ENCODE results near the gene SGK2.

Gene SGK2

DNA sequence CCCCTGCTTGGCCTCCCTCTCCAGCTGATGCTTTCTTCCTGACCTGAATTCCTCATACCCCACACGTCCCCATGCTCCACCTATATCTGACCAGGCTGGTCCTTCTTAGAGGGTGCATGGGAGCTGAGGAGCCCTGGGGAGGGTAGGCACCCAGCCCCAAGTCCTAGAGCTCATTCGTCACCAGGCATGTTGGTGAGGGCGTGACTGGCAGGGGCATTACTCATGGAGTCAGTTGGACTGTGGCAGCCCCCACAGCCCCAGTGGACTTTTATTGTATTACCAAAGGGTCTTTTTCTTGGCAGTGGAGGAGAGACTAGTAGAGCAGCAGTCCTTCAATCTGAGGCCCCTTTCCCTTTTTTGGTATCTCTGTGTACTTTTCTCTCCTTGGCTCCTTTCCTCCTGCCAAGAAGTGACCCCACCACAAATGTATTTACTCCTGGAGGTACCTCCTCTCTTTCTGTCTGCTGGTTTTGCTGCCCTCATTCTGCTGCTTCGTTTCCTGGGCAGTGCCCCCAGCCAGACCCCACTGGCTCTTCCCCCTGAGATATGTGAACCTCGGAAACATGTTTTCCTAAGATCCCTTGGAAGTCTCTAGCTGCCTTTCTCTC is 10.4 kb upstream of the SGK2 start:
- TF ChIP-seq, protein P1, sequence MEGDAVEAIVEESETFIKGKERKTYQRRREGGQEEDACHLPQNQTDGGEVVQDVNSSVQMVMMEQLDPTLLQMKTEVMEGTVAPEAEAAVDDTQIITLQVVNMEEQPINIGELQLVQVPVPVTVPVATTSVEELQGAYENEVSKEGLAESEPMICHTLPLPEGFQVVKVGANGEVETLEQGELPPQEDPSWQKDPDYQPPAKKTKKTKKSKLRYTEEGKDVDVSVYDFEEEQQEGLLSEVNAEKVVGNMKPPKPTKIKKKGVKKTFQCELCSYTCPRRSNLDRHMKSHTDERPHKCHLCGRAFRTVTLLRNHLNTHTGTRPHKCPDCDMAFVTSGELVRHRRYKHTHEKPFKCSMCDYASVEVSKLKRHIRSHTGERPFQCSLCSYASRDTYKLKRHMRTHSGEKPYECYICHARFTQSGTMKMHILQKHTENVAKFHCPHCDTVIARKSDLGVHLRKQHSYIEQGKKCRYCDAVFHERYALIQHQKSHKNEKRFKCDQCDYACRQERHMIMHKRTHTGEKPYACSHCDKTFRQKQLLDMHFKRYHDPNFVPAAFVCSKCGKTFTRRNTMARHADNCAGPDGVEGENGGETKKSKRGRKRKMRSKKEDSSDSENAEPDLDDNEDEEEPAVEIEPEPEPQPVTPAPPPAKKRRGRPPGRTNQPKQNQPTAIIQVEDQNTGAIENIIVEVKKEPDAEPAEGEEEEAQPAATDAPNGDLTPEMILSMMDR (IDR thresholded peaks at IDR 0.05; ENCODE audit: low read depth, low read length): no peak
- no peak overlapping the region for H3K4me3 ChIP-seq (ENCODE audit: low read depth, low read length)

DNA sequence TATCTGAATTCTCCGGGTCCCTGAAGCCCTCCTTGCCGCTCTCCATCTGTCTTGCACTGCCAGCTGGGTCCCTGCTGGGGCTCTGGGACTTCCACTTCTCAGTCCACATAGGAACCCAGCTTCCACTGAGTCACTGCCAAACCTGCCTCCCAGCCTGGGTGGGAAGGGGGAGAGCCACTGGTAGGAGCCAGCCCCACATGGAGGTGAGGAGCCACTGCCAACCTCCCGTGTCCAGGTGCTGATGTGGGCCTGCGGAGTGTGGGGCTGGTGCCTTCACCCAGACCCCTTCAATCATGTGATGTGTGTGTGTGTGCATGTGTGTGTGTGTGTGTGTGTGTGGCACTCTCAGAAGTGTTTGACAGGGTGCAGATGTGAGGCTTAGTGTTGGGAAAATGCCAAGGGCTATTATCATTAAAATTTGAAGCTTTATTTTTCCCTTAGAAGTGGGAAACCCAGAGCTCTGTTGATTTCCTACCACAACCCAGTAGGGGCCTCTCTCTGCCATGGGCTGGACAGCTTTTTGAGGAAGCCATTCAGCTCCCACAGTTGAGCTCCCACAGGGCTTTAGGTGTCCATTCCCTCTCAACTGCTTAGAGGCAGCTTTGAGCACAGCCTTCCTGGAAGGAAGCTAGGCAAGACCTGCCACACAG is 9.3 kb upstream of the SGK2 start:
- H3K4me3 ChIP-seq (ENCODE audit: low read depth, low read length): no peak overlapping the region
- TF ChIP-seq, protein P1 (IDR thresholded peaks at IDR 0.05; ENCODE audit: low read depth, low read length): no peak

DNA sequence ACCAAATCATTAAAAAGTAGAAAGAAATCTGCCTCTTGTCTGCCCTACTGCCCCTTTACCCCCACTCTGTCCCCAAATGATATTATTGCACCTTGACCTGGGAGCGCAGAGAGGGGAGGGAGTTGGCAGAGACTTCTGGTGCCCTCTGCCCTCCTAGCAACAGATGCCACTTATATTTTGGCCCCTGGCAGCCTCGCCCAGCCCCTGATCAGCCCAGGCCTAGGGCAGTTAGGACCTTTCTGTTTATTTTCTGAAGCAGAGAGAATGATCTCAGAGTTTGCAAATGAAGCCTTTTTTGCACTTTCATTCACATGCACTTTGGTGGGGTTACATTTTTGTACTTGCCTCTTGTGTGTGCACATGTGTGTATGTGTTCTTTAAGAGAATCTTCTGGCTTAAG is 8.4 kb upstream of the SGK2 start:
- H3K4me3 ChIP-seq (ENCODE audit: low read depth, low read length): no peak overlapping the region
- TF ChIP-seq, protein P1 (IDR thresholded peaks at IDR 0.05; ENCODE audit: low read depth, low read length): no peak

DNA sequence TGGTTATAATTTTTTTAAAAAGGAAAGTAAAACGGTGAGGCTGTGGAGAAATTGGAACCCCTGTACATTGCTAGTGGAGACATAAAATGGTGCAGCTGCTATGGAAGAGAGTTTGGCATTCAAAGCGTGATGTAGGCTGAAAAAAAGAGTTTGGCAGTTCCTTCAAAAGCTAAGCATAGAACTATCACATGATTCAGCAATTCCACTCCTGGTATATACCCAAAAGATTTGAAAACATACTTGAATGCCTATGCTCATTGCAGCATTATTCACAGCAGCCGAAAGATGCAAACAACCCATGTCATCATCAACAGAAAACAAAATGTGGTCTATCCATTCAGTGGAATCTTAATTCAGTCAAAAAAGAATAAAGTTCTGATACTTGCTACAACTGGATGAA is 4.5 kb upstream of the SGK2 start:
- TF ChIP-seq, protein P1 (IDR thresholded peaks at IDR 0.05; ENCODE audit: low read depth, low read length): no peak
- no peak overlapping the region for H3K4me3 ChIP-seq (ENCODE audit: low read depth, low read length)

DNA sequence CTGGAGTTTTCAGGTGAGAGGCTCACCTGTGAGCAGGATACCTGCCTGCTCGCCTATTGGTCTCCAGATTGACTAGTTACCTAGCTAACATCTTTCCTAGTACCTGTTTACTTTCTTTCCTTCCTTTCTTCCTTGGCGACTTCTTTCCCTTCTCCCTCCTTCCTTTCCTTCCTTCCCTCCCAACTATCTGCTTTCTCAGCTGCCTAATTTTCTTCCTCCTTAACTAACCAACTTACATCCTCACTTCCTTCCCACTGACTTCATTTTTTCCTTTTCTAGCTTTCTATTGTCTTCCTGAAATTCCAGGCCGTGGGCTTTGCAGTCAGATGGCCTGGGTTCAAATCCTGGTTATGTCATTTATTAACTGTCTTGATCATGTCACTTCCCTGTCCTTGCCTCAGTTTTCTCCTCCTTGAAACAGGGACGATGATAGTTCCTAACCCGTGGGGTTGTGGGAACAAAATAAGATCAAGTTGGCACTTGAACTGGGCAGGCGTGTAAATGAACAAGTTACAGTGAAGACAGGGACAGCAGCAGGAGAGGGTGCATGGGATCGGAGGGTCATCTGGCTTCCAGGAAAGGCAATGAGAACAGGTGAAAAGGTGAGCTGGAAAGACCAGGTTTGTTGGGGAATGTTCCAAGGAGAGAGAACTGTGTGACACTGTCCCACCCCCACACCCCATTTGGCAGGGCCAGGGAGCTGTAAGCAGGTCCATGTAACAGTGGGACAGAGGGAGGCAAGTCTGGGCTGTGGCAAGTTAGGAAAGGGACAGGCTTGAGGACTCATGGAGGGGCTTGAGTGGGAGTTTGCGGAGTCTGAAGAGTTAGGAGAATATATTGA is 540 bp downstream of the SGK2 start:
- TF ChIP-seq, protein P1 (IDR thresholded peaks at IDR 0.05; ENCODE audit: low read depth, low read length): no peak
- H3K4me3 ChIP-seq (ENCODE audit: low read depth, low read length): no peak overlapping the region

DNA sequence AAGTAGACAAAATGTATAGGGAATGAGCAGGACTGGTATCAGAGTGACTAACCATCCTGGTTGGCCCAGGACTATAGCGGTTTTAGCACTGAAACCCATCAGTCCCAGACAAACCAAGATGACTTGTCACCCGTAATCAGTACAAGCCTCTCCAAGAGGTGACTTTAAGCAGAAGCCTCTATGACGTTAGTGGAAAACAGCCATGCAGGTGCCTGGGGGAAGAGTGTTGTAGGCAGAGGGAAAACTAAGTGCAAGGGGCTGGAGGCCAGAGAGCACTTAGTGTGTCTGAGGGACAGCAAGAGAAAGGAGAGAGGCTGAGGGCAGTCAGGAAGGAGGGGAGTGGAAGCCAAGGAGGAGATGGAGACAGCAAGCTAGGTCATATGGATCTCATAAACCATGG is 2.1 kb downstream of the SGK2 start:
- TF ChIP-seq, protein P1 (IDR thresholded peaks at IDR 0.05; ENCODE audit: low read depth, low read length): no peak
- no peak overlapping the region for H3K4me3 ChIP-seq (ENCODE audit: low read depth, low read length)

DNA sequence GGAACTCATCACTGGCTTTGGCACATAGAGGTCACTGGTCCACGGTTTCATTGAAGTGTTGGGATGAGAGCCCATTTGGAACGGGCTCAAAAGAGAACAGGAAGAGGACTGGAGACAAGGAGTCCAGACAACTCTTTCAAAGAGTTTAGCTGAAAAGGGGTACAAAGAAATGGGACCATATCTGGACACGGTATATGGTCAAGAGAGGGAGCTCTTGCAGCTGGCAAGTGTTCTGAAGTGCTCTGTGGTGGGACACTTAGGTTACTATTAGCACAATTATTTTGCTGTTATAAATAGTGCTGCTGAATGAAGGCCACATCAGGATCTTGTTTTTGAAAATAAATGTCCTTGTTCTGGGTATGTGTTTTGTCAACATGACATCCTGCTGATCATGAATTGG is 4.6 kb downstream of the SGK2 start:
- H3K4me3 ChIP-seq (ENCODE audit: low read depth, low read length): no peak overlapping the region
- TF ChIP-seq, protein P1 (IDR thresholded peaks at IDR 0.05; ENCODE audit: low read depth, low read length): no peak
